LHCN-M2 (cell line): ENCODE data around the gene ITGAD. TPM values are rescaled to one million over a fixed set of nuclear protein-coding genes. Genes with fewer than 3 reads are reported as not detected.

Source experiments
- DNase-seq: peaks from one replicate; pipeline ENCODE4 v3.0.0-alpha.2; 2012; ENCODE audit warnings: low read depth
- total RNA-seq: library from RNA; depleted of rRNA; stranded (reverse); fragments of >200 nt; gene quantifications from 2 replicates; pipeline ENCODE4 v1.2.3, GENCODE V29; 2014

Gene ITGAD
- total RNA-seq, 1 experiment from 2014 or later = not detected

GRCh38 chr16:31458844-31459686 is 65.9 kb downstream of the ITGAD start, which contains the start of gene ARMC5:
TSS of gene ARMC5 (plus strand) at chr16:31459501. CDS start at chr16:31459525, 24 bp downstream.
- DNase-seq = peak; percentile 97

DNA sequence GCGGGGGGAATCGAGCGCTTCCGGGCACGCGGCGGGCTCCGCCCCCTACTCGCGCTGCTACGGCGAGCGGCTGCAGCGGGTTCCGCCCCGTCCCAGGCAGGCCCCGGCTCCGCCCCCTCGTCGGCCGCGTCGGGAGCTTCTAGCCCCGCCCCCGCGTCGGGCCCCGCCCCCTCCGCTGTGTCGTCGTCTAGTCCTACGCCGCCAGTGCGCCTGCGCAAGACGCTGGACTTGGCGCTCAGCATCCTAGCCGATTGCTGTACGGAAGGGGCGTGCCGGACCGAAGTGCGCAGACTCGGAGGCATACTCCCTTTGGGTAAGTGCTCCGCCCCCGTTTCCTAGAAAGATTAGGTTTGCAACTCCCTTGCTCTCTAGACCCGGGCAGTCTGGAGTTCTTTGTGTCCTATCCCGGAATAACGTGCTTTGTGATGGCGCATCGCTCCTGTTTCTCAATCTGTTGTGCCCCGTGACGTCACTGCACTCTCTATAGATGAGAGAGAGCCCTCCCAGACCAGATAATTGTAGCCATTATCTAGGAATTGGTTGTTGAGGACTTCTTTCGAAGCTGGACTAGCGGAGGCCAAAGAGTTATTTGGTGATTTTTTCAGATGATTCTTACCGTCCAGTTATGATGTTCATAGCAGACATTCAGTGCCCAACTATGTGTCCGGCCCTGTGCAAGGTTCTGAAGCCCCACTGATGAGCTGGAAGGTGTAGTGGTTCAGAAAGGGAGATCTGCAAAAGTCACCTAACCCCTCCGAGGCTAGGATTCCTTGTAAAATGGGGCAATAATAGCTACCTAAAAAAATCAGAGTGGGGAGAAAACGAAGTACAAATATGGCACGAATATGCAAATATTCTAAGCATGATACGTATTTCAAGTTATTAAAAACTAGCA is 66.8 kb downstream of the ITGAD start:
- peak; percentile 99 for DNase-seq

GRCh38 chr16:31460582-31461002 is 67.5 kb downstream of the ITGAD start:
- peak; percentile 52 for DNase-seq

DNA sequence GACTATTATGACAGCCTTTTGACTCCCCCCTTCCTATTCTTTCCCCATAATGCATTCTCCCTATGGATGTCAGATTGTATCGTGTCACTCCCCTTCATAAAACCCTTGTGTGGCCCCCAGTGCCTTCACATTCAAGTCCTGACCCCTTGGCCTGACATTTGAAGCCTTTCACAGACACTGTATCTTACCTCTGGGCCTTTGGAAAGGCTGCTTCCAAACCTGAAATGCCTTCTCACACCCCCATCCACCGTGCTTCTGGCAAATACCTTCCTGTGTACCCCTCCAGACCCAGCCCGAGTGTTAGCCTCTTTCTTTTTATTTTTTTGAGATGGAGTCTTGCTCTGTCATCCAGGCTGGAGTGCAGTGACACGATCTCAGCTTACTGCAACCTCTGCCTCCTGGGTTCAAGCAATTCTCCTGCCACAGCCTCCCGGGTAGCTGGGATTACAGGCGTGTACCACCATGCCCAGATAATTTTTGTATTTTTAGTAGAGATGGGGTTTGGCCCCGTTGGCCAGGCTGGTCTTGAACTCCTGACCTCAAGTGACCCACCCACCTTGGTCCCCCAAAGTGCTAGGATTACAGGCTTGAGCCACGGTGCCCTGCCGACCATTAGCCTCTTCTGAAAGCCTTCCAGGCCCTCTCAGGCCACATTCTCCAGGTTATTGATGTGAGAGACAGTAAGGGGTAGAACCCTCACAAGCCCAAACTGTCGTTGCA is 68.2 kb downstream of the ITGAD start:
- no peak for DNase-seq

DNA sequence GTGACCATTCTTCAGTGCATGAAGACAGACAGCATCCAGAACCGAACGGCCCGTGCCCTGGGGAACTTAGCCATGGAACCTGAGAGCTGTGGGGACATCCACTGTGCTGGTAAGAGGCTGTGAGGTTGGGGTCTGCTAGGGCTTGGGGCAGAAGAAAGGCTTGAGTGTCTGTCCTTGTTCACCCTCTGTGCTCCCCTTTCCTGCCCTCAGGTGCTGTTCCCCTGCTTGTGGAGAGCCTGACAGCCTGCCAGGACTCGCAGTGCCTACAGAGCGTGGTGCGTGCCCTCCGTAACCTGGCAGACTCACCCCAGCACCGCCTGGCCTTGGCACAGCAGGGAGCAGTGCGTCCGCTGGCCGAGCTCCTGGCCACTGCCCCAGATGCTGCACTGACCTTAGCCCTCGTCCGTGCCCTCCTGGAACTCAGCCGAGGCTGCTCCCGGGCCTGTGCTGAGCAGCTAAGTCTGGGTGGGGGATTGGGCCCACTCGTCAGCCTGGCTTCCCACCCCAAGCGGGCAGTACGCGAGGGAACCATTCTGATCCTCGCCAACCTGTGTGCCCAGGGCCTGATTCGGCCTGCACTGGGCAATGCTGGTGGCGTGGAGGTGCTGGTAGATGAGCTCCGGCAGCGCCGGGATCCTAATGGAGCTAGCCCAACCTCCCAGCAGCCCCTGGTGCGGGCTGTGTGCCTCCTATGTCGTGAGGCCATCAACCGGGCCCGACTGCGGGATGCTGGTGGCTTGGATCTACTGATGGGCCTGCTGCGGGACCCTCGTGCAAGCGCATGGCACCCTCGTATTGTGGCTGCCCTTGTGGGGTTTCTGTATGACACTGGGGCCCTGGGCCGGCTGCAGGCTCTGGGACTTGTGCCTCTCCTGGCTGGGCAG is 69.0 kb downstream of the ITGAD start:
- no peak for DNase-seq

DNA sequence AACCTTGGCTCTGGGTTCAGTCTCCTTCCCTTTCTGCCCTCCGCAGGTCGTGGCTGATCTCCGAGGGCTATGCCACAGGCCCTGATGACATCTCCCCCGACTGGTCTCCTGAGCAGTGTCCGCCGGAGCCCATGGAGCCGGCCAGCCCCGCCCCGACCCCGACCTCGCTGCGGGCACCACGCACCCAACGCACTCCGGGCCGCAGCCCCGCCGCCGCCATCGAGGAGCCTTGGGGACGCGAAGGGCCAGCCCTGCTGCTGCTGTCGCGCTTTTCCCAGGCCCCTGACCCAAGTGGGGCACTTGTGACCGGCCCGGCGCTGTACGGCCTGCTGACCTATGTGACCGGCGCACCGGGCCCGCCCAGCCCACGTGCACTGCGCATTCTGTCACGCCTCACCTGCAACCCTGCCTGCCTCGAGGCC is 71.2 kb downstream of the ITGAD start:
- DNase-seq = no peak

- no peak for DNase-seq
Observed at GRCh38 chr16:31464781-31465260, 71.7 kb downstream of the ITGAD start.

- DNase-seq = no peak
Observed at GRCh38 chr16:31465788-31466370, 72.7 kb downstream of the ITGAD start.

GRCh38 chr16:31466381-31466841 is 73.3 kb downstream of the ITGAD start:
- DNase-seq = no peak

DNA sequence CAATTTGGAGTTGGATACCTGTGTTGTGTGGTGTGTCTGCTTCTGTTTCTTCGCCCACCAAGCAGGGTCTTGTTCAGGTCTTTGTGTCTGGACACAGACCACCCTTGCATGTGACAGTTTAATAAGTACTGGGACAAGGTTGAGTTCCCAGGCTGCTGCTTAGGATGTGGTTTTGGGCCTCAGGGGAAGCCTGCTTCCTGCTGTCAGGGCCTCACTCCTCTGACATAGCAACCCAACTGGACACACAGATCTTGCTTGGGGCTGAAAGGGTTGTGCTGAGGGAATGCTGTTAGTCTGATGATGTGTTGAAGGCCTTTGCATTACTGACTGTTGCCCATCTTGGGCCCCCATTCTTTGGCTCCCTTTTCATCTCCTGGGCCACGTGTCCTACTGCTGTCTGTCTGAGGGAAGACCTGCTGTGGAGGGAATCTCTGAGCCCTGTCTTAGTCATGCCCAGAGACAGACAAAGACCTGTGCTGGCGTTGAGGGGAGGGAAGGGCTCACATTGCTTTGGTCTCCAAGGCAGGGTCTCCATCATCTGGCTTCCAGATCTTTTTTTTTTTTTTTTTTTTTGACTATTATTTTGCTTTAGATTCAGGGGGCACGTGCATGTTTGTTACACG is 74.1 kb downstream of the ITGAD start:
- peak; percentile 50 for DNase-seq

DNA sequence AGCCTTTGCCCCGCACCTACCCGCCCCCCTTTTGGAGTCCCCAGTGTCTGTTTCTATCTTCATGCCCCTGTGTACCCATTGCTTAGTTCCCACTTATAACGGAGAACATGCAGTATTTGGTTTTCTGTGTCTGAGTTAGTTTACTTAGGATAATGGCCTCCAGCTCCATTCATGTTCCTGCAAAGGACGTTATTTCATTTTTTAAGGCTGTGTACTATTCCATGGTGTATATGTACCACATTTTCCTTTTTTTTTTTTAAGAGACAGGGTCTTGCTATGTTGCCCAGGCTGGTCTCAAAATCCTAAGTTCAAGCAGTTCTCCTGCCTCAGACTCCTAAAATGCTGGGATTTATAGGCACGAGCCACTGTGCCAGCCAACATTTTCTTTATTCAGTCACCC is 74.7 kb downstream of the ITGAD start:
- no peak for DNase-seq

GRCh38 chr16:31470615-31471014 is 77.5 kb downstream of the ITGAD start:
- DNase-seq = no peak

DNA sequence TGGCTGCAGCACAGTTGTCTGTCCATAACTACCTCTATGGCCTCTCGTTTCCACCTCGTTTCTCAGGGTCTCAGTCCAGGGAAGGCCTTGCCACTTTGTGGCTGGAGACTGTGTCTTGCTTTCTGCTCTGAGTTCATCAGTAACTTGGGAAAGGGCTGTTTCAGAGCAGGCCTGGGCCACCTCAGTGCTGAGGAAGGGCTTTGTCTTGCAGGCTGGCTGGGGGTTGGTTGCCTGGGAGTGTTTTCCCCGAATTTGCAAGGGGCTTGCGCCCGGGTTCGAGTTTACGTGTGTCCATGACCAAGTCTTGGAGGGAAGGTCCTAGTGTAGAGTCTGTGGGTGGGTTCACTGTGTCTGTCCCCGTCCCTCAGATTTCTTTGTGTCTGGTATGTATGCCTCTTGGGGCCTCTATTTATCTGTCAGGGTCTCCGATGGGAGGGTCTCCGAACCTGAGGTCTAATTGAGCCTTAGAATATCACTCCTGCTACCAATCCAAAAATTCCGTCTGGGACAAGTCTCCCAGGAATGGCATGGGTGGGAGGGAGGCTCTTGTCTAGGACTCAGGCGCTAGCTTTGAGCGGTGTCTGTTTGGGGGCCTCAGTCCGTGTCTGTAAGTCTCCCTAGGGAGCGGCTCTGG is 78.2 kb downstream of the ITGAD start:
- no peak for DNase-seq

GRCh38 chr16:31471875-31472708 is 79.0 kb downstream of the ITGAD start, which contains the start of gene TGFB1I1:
TSS of gene TGFB1I1 (plus strand) at chr16:31472152. CDS start at chr16:31472189, 37 bp downstream.
- peak; percentile 71 for DNase-seq

DNA sequence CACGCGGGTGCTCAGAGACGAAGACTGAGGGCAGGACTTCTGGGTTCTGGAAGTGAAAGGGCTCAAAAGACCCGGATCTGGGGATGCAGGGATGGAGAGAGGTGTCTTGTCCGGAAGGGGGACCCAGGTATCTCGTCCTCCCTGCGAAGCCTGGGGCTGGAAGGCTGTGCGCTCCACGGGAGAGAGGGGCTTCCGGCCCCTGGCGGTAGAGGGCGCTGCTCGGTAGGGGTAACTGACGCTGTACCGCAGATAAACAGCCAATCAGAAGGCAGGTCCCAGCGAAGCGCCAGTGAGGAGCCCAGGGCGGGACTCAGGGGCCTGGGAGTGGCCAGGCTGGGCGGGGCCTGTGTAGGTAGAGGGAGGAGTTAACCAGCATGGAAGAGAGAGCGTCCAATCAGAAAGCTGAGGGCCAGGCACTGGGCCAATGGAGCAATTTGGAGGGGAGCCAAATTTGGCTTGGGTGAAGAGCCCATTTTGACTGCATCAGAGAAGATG is 79.6 kb downstream of the ITGAD start:
- DNase-seq = peak; percentile 81

- DNase-seq = no peak
Observed at GRCh38 chr16:31473264-31473984, 80.3 kb downstream of the ITGAD start.

DNA sequence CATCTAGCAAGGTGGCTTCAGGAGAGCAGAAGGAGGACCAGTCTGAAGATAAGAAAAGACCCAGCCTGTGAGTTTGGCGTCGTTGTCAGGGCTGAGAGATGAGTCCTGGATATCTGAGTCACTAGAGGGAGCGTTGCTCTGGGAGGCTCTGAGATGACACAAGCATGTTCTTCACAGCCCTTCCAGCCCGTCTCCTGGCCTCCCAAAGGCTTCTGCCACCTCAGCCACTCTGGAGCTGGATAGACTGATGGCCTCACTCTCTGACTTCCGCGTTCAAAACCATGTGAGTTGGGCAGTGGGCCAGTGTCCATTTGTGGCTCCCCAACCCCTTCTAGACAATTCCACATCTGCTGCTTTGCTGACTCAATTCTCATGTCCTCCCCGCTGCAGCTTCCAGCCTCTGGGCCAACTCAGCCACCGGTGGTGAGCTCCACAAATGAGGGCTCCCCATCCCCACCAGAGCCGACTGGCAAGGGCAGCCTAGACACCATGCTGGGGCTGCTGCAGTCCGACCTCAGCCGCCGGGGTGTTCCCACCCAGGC is 81.1 kb downstream of the ITGAD start:
- peak; percentile 78 for DNase-seq
